GM23248 (cell line): ENCODE results near the gene WIZ.

Source experiments
- EZH2 ChIP-seq: fragments of 200-600 bp; sonication (generic); IDR thresholded peaks from 2 replicates; pipeline ENCODE4 v1.6.1; 2018; ENCODE audit warnings: antibody characterized with exemption, mild to moderate bottlenecking; ENCODE audit not compliant: insufficient read depth, poor library complexity, severe bottlenecking
- EZH2phosphoT487 ChIP-seq: fragments of 200-600 bp; sonication (generic); IDR thresholded peaks from 2 replicates; pipeline ENCODE4 v1.6.1; 2018; ENCODE audit warnings: antibody characterized with exemption, moderate library complexity, mild to moderate bottlenecking, low read depth; ENCODE audit not compliant: insufficient read depth

GRCh38 chr19:15453091-15453578, 3.4 kb upstream of the WIZ start:
- TF ChIP-seq EZH2phosphoT487, result no peak
- no peak for TF ChIP-seq EZH2
